KBM-7 (cell line): ENCODE data around the gene MZT2B.
"Not testable (repeated sequence)": the region's sequence is repeated elsewhere in the genome, so short reads cannot be mapped to it uniquely, and the experiment has no call there.

ENCODE experiments used
- DNase-seq: peaks from one replicate; pipeline ENCODE4 v3.0.0-alpha.2; 2015
- in situ Hi-C: fragments of 300-500 bp; cut with MboI; formaldehyde crosslinking; loops from 2 replicates; pipeline ENCODE4 v1.14.3; 2020; ENCODE audit warnings: low sequenced_read_pairs, low pct_unique_long_range_greater_than_20kb, mixed read lengths

The MZT2B gene

DNA sequence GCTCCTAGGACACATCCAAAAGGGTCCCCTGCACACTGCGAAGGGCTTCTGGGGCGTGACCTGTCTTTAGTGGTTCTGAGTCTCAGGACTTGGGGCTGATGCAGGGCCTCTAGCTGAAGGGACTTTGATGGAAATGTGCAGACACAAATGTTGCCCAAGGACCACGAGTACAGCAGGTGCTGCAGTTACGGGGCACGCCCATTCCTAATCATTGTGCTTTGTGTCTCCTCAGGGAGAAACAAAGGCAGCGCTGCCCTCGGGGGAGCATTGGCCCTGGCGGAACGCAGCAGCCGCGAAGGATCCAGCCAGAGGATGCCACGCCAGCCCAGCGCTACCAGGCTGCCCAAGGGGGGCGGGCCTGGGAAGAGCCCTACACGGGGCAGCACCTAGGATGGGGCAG lies 8.2 kb downstream of the MZT2B start:
- in situ Hi-C loops = no loop called here
- no peak for DNase-seq

DNA sequence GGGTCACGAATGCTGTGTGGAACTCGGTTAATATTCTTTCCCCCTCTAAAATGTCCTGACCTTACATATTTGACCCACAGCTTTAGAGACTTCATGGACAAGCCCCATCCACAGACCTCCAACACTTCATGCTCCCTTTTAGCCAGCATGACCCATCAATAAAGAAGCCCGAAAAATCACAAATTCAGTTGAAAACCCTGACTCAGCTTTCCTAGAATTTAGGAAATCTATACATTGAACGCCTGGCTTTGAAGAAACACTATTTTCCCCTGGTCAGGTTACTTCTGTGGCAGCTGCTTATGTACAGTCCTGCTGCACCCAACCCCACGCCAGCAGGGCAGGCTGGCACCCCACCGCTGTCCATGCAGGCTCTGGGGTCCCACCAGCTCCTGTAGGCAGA lies 9.3 kb downstream of the MZT2B start:
- DNase-seq, in situ Hi-C loops: not testable (repeated sequence)

DNA sequence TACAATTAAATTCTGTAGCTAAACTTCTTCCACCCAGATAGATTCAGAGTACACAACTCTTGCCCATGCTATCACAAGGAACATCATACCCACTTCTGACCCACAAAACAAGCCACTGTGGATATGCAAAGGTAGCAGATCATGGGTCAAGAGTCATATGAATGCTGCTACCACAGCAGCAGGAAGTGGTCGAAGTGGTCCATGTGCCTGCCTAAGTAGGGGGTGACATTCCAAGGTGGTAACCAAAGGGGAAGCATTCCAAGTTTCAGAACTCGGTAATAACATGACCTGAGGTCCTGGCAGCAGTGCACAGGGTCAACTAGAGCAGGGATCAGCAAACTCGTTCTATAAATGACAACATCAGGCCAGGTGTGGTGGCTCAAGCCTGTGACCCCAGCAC lies 10.4 kb downstream of the MZT2B start:
- in situ Hi-C loops, DNase-seq: not testable (repeated sequence)

DNA sequence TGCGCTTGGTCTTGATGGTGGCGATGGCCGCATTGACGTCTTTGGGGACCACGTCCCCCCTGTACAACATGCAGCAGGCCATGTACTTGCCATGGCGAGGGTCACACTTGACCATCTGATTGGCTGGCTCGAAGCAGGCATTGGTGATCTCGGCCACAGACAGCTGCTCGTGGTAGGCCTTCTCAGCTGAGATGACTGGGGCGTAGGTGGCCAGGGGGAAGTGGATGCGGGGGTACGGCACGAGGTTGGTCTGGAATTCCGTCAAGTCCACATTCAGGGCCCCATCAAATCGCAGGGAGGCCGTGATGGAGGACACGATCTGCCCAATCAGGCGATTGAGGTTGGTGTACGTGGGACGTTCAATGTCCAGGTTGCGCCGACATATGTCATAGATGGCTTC lies 11.8 kb downstream of the MZT2B start:
- in situ Hi-C loops, DNase-seq: not testable (repeated sequence)

DNA sequence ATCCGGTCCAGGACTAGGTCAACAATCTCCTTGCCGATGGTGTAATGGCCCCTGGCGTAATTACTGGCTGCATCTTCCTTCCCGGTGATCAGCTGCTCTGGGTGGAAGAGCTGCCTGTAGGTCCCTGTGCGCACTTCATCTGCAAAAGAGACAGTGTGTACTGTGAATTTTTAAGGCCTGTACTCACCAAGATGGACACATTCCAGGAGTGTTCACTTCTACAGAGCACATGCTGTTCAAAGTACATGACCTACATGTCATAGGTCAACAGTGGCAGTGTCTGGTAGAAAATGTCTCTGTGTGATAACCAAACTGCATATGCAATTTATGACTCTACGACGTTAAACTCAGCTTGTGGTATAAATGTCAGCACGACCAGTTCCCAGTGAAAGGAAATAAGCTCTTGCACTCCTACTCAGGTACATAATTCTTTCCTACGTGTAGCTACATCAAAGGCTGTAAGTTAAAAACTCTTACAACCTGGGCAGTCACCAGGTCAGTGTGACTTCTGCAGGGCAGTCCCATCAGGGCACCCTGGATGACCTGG lies 13.1 kb downstream of the MZT2B start:
- in situ Hi-C loops, DNase-seq: not testable (repeated sequence)

DNA sequence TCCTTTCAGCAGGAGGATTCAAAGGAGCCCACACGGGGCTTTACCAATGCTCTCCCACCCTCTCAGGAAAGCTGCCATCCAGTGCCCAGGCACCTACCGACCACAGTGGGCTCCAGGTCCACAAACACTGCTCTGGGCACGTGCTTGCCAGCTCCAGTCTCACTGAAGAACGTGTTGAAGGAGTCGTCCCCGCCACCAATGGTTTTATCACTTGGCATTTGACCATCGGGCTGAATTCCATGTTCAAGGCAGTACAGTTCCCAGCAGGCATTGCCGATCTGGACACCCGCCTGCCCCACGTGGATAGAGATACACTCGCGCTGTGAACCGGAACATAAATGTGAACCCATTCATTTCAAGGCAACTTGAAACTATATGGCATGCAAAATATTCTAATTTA lies 14.0 kb downstream of the MZT2B start:
- in situ Hi-C loops = not testable (repeated sequence)

DNA sequence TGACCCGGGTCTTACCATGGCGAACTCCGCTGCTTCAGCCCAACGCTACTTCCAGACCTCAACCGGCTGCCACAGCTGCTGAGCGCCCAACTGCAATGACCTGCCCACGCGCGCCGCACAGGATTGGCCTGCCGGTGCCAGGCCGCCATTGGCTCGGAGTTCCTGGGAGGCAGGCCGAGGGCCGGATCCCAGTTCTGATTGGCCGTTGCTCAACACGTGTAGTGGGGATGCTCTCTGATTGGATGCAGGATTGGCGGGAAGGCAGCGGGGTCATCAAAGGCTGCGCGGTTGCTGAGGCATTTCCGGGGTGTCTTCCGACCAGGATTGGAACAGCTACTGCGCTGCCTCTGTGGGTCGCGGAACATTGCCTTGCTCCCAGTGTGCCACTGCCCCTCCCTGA lies 16.3 kb downstream of the MZT2B start, which contains the start of gene TUBA3E:
Gene TUBA3E, minus strand, starts transcription at position 97 of the 400 bp plus-strand sequence. Its CDS starts 79 bp downstream, at position 18.
- in situ Hi-C loops = no loop called here
- DNase-seq = no peak

More for the DNA sequence above, 14.0 kb downstream of the MZT2B start:
- not testable (repeated sequence) for DNase-seq

DNA sequence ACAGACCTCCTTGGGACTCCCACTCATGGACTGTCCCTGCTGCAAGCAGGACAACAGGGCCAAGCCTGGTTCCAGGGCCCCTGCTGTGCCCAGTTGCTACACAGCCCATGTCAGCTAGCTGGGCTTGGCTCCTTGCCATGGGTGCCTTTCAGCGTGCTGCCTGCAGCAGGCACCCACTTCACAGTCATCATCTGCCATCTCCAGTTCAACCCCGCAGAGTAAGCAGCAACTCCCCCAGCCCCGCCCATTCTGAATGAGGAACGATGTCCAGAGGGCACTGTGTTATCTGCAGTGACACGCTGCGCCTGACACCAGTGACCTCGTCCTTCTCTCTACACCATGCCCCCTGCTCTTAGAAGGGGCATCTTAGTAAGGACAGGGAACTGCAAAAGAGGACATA lies 20.5 kb downstream of the MZT2B start:
- DNase-seq = peak; percentile 38
- in situ Hi-C loops = not testable (repeated sequence)

DNA sequence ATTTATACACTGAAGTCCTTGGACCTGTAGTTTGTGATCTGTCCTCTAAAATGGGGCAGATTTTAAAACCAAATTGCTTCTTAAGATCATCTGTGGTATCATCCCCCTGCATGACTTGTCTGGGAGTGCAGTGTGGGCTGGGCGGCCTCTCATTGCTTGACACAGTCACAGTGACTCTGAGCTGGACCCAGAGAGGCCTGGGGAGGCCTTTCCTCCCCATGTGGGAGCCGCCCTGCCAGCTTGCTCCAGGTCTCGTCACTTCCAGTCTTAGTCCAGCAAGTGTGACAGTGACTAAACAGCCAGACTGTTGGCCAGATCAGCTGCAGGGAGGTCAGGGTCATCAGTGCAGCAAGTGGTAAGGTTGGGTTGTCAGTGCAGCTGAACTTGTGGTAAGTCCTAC lies 21.1 kb downstream of the MZT2B start:
- DNase-seq, in situ Hi-C loops: not testable (repeated sequence)

DNA sequence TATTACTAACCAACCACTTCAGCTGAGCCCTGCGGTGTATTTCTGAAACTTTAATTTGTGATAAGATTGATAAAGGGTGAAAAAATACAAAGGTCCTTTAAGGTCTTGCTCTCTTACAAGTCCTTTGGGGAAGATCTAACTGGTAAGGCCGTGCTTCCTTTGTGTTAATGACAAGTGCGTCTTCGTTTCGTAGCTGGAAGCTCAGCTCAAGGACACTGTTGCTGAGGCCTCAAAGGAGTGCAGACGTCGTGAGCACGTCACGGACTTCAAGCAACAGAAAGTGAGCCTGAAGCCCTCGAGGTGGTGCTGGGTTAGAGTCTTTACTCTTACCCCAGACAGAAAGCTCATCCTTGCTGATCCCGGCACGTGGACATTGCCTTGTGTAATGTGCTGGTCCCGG lies 25.0 kb downstream of the MZT2B start:
- in situ Hi-C loops, DNase-seq: not testable (repeated sequence)

DNA sequence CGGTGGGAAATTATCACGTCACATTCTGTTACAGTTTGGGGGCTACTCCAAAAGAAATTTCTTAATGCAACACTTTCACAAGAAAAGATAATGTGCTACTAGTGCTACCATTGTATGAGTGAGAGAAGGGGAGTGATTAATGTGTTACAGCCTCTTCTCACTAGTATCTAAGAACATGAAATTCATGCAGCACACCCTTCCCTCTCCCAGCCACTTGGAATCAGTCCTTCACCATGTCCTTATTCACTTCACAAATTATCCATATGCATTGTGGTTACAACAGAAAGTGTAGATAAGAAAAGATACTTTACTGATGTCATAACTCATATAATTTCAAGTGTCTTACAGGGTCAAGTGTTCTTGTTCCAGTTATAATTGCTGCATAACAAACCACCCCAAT lies 37.1 kb downstream of the MZT2B start:
- in situ Hi-C loops, DNase-seq: not testable (repeated sequence)

DNA sequence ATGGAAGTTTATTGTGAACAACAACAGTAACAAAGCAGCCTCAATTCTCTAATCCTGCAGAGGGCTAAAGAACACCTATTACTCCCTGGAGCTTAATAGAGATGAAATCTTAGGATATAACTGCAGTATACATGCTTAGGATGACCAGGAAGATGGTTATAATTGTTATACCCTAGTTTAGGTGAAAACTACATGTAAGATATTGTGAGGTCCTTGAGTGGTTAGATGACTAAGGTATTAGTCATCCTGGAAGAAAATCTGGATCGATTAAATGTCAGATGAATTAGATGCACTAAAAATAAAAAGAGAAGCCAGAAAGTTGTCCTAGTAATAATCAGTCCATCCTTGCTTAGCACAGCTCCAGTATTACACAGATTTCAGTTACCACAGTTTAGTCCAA lies 38.4 kb downstream of the MZT2B start:
- in situ Hi-C loops, DNase-seq: not testable (repeated sequence)

DNA sequence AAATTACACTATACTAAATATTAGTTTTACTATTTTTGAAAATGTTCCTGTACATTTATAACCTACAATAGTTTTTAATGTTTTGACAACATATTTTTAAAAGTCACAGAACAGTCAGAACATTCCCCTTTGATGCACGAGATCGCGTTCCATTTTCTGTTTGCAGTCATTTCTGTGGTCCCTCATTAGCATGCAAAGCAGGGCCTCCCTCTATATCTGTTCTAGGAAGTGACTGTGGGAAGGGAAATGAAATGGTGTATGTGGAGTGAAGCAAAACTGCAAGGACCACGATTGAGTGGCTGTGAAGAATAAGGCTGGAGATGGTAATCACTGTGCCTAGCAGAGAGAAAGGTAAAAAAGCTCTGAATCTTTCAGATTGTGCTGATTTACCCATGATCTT lies 40.5 kb downstream of the MZT2B start:
- in situ Hi-C loops, DNase-seq: not testable (repeated sequence)

DNA sequence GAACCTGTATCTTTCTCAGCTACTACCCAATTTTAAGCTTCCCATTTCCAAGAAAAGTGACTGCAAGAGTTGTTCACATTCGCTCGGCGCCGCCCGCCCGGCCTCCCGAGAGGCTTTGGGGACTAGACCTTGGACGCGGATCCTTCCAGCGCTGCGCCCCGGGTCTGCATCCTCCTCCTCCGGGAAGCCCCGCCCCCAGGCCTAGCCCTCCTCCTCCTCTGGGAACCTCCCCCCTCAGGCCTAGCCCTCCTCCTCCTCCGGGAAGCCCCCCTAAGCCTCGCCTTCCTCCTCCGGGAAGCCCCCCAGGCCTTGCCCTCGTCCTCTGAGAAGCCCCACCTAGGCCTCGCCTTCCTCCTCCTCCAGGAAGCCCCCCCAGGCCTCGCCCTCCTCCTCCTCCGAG lies 45.9 kb downstream of the MZT2B start:
- DNase-seq, in situ Hi-C loops: not testable (repeated sequence)

DNA sequence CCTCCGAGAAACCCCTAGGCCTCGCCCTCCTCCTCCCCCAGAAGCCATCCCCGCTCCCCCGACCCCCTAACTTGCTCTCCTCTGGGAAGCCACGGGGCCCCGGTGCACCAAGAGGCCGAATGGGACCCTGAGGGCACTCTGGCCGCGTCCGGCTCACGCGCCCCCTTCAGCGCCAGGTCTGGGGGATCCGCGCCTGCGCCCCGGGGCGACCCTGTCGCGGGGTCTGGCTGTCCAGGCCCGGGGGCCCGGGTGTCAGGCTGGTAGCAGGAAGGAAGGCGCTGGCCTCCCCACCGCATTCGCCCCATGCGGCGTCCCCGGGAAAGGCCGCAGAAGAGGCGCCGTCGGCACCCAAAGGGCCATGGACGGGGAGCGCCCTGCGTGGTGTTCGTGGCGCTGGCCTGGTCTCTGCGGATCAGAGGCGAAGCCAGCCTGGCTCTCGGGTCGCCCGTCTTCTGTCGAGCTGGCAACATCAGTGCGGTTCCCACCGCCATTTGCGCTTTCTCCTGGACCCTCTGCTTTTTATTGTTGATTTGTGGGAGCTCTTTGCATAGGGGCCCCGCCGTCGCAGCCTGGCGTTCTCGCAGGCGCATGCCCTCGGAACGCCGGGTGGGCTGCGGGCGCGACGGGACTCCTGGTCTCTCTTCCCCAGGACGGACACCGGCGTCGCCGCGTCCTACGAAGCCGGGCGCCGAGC lies 46.6 kb downstream of the MZT2B start:
- in situ Hi-C loops, DNase-seq: not testable (repeated sequence)

DNA sequence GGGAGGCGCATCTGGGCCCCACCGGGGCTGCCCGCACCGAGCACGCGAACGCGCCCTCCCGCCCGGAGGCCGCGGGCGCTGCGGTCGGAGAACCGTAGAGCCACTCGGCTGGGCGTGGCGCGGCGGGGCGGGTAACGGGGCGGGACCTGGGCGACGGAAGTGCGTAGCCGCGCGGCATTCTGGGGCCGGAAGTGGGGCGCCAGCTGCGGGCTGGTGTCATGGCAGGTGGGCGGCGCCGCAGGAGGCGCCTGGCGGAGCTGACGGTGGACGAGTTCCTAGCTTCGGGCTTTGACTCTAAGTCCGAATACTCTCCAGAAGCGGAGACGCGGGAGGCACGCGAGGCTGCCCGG lies 47.1 kb downstream of the MZT2B start:
- DNase-seq, in situ Hi-C loops: not testable (repeated sequence)

DNA sequence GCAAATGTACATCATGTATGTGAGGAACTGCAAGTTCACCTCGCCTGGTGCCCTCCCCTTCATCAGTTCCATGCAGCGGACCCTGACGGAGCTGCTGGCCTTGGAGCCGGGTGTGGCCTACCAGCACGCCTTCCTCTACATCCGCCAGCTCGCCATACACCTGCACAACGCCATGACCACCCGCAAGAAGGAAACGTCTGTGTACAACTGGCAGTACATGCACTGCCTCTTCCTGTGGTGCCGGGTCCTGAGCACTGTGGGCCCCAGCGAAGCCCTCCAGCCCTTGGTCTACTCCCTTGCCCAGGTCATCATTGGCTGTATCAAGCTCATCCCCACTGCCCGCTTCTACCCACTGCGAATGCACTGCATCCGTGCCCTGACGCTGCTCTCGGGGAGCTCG lies 48.3 kb downstream of the MZT2B start:
- in situ Hi-C loops = not testable (repeated sequence)

DNA sequence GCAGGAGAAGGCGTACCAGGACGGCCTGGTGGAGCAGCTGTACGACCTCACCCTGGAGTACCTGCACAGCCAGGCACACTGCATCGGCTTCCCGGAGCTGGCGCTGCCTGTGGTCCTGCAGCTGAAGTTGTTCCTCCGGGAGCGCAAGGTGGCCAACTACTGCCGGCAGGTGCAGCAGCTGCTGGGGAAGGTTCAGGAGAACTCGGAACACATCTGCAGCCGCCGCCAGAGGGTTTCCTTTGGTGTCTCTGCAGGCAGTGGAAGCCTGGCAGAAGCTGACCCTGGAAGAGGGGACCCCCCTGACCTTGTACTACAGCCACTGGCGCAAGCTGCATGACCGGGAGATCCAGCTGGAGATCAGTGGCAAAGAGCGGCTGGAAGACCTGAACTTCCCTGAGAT lies 48.8 kb downstream of the MZT2B start:
- in situ Hi-C loops, DNase-seq: not testable (repeated sequence)

More for the DNA sequence above, 48.3 kb downstream of the MZT2B start:
- not testable (repeated sequence) for DNase-seq

DNA sequence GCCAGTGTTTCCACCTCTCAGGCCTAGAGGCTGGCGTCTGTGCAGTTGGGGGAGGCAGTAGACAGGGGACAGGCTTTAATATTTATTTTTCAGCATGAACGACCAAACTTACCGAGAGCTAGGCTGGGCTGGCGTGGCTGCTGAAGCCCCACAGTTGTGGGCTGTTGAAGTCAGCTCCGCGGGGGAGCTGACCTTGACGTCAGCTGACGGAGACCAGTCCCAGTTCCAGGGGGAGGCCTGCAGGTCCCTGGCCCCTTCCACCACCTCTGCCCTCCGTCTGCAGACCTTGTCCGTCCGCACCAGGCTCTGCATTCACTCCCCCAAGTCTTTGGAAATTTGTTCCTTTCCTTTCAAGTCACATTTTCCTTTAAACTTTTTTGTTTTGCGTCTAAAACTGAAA lies 49.6 kb downstream of the MZT2B start:
- in situ Hi-C loops = no loop called here
- DNase-seq = no peak

DNA sequence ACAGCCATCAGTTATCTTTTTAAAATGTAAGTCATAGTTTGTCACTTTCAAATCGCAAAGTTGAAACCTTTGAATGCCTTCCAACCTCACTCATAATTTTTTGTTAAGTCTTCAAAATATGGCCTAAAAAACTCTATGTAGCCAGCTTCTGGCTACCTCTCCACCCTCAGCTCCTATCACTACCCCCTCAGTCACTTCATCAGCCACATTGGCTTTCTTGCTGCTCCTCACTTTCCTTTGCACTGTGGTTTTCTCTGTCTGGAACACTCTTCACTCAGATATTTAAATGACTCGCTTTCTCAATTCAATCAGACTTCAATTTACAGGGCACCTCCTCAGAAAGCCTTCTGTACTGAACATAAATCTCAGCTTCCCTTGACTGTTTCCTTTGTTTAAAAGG lies 51.0 kb downstream of the MZT2B start:
- in situ Hi-C loops, DNase-seq: not testable (repeated sequence)

DNA sequence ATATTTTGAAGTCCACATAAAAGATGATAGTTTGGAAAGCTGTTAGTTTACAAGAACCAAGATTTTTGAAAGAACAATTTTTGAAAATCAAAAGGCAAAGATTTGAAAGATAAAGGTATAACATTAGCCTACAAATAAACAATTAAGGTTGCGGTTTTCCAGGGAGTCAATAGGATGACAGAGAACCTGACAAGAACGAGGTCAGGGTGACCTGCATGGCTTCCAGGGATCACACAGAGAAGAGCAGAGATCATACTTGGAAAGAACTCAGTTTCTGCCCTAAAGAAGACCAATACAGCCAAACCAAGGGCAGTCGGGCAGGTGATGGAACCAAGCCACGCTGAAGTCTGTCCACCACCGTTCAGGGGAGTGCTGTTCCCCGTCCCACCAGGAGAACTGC lies 57.5 kb downstream of the MZT2B start:
- DNase-seq, in situ Hi-C loops: not testable (repeated sequence)
